HEK293T (cell line): ENCODE results near the gene CIDEA.

Source experiments
- CTCF ChIA-PET: fragments of 350-600 bp; formaldehyde crosslinking; extraction: SDS; loops from one replicate; lab custom pipeline; 2021; ENCODE audit warnings: antibody characterized with exemption, inconsistent platforms; lab: Yijun Ruan, JAX
- POLR2A ChIA-PET: fragments of 350-600 bp; formaldehyde crosslinking; extraction: SDS; loops from one replicate; lab custom pipeline; 2020; ENCODE audit warnings: antibody characterized with exemption, inconsistent platforms; lab: Yijun Ruan, JAX
- DNase-seq: peaks from one replicate; pipeline ENCODE4 v3.0.0; 2012; ENCODE audit warnings: mixed read lengths; ENCODE audit errors: extremely low spot score
- ARNT ChIP-seq: fragments of 450-650 bp; IDR thresholded peaks from 2 replicates; pipeline ENCODE4 v1.6.1; 2017; ENCODE audit warnings: mild to moderate bottlenecking
- BHLHE40 ChIP-seq: fragments of 450-650 bp; IDR thresholded peaks from 2 replicates; pipeline ENCODE4 v1.6.1; 2016; ENCODE audit warnings: mild to moderate bottlenecking, moderate library complexity, borderline replicate concordance
- CTBP1 ChIP-seq: fragments of 450-650 bp; IDR thresholded peaks from 2 replicates; pipeline ENCODE4 v1.6.1; 2016; ENCODE audit warnings: borderline replicate concordance
- ELF4 ChIP-seq: fragments of 450-650 bp; IDR thresholded peaks from 2 replicates; pipeline ENCODE4 v1.6.1; 2017; ENCODE audit warnings: antibody characterized with exemption
- FOXA1 ChIP-seq: fragments of 450-650 bp; IDR thresholded peaks from 2 replicates; pipeline ENCODE4 v1.6.1; 2016; ENCODE audit warnings: mild to moderate bottlenecking
- FOXK2 ChIP-seq: fragments of 450-650 bp; IDR thresholded peaks from 2 replicates; pipeline ENCODE4 v1.6.1; 2016; ENCODE audit warnings: mild to moderate bottlenecking
- FOXM1 ChIP-seq: fragments of 450-650 bp; IDR thresholded peaks from 2 replicates; pipeline ENCODE4 v1.6.1; 2017; ENCODE audit warnings: mild to moderate bottlenecking, borderline replicate concordance
- HDGF ChIP-seq: fragments of 450-650 bp; IDR thresholded peaks from 2 replicates; pipeline ENCODE4 v1.6.1; 2017; ENCODE audit warnings: antibody characterized with exemption, borderline replicate concordance
- L3MBTL2 ChIP-seq: fragments of 450-650 bp; conservative IDR thresholded peaks from 2 replicates; pipeline ENCODE4 v1.6.1; 2016; ENCODE audit warnings: mild to moderate bottlenecking
- LEF1 ChIP-seq: fragments of 450-650 bp; IDR thresholded peaks from 2 replicates; pipeline ENCODE4 v1.6.1; 2017; ENCODE audit warnings: mild to moderate bottlenecking, borderline replicate concordance
- NFRKB ChIP-seq: fragments of 450-650 bp; IDR thresholded peaks from 2 replicates; pipeline ENCODE4 v1.6.1; 2016; ENCODE audit warnings: mild to moderate bottlenecking, moderate library complexity
- PKNOX1 ChIP-seq: fragments of 450-650 bp; IDR thresholded peaks from 2 replicates; pipeline ENCODE4 v1.6.1; 2016
- SP1 ChIP-seq: fragments of 450-650 bp; IDR thresholded peaks from 2 replicates; pipeline ENCODE4 v1.6.1; 2017
- SUZ12 ChIP-seq: fragments of 450-650 bp; IDR thresholded peaks from 2 replicates; pipeline ENCODE4 v1.6.1; 2016; ENCODE audit warnings: mild to moderate bottlenecking
- TARDBP ChIP-seq: fragments of 450-650 bp; IDR thresholded peaks from 2 replicates; pipeline ENCODE4 v1.6.1; 2016
- ZNF384 ChIP-seq: fragments of 450-650 bp; IDR thresholded peaks from 2 replicates; pipeline ENCODE4 v1.6.1; 2016

The CIDEA gene

GRCh38 chr18:12302391-12303147 lies 48.4 kb downstream of the CIDEA start:
- ChIA-PET POLR2A (no interaction called here), CTCF (no interaction called here)
- no peak for DNase-seq
- TF ChIP-seq ELF4: no peak
- no peak for TF ChIP-seq FOXM1
- TF ChIP-seq PKNOX1: no peak

GRCh38 chr18:12304351-12305210 lies 50.4 kb downstream of the CIDEA start:
- POLR2A ChIA-PET: no interaction called here
- no peak for DNase-seq
- CTCF ChIA-PET: no interaction called here
- TF ChIP-seq PKNOX1 (no peak), BHLHE40 (no peak), SP1 (no peak), ELF4 (no peak), FOXK2 (no peak), ARNT (no peak), CTBP1 (no peak), NFRKB (no peak), L3MBTL2 (no peak), ZNF384 (no peak), FOXM1 (no peak), LEF1 (no peak)

- ChIA-PET CTCF (no interaction called here), POLR2A (no interaction called here)
- TF ChIP-seq ZNF384 (no peak), PKNOX1 (no peak), ELF4 (no peak), HDGF (no peak), FOXA1 (no peak), FOXK2 (no peak), SP1 (no peak), TARDBP (no peak), FOXM1 (no peak), LEF1 (no peak), NFRKB (no peak), L3MBTL2 (no peak), BHLHE40 (no peak), ARNT (no peak), CTBP1 (no peak), SUZ12 (no peak)
- DNase-seq: no peak
Measured at GRCh38 chr18:12305211-12305610, 51.0 kb downstream of the CIDEA start.

- no peak for DNase-seq
- CTCF ChIA-PET: no interaction called here
- TF ChIP-seq PKNOX1 (no peak), NFRKB (no peak), BHLHE40 (no peak), TARDBP (no peak)
- POLR2A ChIA-PET: no interaction called here
Measured at GRCh38 chr18:12305930-12306629, 51.9 kb downstream of the CIDEA start.

- TF ChIP-seq LEF1 (no peak), HDGF (no peak), SP1 (no peak), ZNF384 (no peak), CTBP1 (no peak), FOXM1 (no peak), TARDBP (no peak), NFRKB (no peak), SUZ12 (no peak), PKNOX1 (no peak), ARNT (no peak), ELF4 (no peak)
- no peak for DNase-seq
- POLR2A ChIA-PET: interaction anchor here (0.9 to 2.5 kb wide), 2 partner anchors 13 to 77 kb away, joined by 3 to 9 read pairs; no protein-coding TSS in a partner anchor
- CTCF ChIA-PET: no interaction called here
Measured at GRCh38 chr18:12306752-12307700, 52.9 kb downstream of the CIDEA start.
